Kasumi-1 (cell line): ENCODE data around the gene HTR3C.

Experiments
- DNase-seq, 2 experiments: peaks; one replicate each; lab custom pipeline; 2025; lab: John Stamatoyannopoulos, UW

HTR3C gene

GRCh38 chr3:184092199-184092598 is 39.4 kb downstream of the HTR3C start:
- DNase-seq, result no peak

DNA sequence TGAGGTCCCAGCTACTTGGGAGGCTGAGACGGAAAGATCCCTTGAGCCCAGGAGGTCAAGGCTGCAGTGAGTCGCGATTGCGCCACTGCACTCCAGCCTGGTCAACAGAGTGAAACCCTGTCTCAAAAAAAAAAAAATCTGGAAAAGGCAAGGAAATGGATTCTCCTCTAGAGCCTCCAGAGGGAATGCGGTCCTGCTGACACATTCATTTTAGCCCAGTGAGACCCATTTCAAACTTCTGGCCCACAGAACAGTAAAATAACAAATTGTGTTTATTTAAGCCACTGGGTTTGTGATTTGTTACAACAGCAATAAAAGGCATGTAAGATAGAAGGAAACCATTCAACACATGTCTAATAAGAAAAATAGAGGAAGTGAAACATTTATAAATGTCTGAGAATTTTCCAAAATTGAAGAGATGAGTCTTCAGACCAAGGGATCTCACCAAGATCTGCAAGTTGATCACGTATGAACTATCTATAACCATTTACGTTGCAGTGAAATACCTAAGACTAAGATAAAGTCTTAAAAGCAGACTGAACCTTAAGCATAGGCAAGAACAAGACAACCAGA is 44.0 kb downstream of the HTR3C start, which contains the start of gene HTR3E:
HTR3E (plus strand) TSS at position 254 of the 573 bp plus-strand sequence. CDS start 466 bp downstream, outside the sequence.
- no peak for DNase-seq

DNA sequence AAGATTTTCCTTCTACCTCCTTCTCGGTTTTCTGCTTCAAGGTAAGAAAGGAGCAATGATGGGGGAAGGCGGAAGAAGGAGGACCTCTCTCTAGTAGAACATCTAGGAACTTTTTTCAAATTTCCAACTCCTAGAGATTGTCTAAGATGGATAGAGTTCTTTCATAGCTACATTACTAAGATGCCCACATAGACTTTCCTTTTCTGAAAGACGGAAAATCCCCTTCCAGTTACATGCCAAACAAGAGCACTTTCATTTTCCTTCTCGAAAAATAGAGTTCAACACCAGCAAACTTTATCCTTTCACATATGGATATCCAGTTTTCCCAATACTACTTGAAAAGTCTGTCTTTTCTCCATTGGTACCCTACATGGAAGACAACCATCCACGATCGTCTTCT is 44.7 kb downstream of the HTR3C start:
- DNase-seq, result no peak

DNA sequence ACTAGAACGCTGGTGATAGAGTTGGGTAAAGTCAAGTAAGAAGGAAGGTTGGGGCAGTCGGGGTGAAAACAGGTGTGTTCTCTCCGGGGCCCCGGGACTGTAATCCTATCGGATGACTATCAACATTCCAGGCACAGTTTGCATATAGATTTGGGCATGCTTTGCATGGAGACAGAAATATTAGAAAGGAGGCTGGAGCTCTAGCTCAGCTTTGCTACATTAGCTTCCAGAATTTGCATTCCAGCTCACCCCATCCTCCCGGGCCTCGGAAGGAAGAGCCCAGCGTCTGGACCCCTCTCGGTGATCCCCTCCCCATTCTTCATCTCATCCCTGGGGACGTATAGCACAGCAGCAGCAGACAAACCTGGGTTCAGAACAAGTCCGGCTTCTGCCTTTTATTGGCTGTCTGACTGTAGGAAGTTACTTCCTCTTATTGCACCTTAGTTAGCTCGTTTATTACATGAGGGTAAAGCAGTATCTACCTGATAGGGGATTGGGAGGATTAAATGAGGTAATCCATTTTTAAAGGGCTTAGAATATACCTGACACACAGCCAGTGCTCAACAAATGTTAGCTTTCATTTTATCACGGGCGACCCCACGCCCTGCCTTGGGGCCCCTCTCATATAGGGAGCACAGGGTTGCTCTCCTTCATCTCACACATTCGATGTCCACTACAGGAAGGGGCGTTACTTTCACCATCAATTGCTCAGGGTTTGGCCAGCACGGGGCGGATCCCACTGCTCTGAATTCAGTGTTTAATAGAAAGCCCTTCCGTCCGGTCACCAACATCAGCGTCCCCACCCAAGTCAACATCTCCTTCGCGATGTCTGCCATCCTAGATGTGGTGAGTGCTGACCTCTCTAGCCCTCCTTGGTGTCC is 47.2 kb downstream of the HTR3C start:
- no peak for DNase-seq
